Measurements from ENCODE around the gene LMTK2.
"Not testable (repeated sequence)": the region's sequence is repeated elsewhere in the genome, so short reads cannot be mapped to it uniquely, and the experiment has no call there.

LMTK2 gene

GRCh38 chr7:98217623-98218582 is 111.2 kb downstream of the LMTK2 start:
- DNase-seq (ENCODE audit: low read depth in 2 of 2), result no peak

GRCh38 chr7:98219382-98219781 is 112.7 kb downstream of the LMTK2 start:
- DNase-seq (ENCODE audit: low read depth in 2 of 2), result not testable (repeated sequence)

GRCh38 chr7:98221611-98222532 is 115.2 kb downstream of the LMTK2 start:
- DNase-seq (ENCODE audit: low read depth in 2 of 2), result no peak

GRCh38 chr7:98222533-98223195 is 116.0 kb downstream of the LMTK2 start:
- no peak for DNase-seq (ENCODE audit: low read depth in 2 of 2)

- no peak for DNase-seq (ENCODE audit: low read depth in 2 of 2)
Measured at GRCh38 chr7:98223351-98223897, 116.8 kb downstream of the LMTK2 start.

- no peak for DNase-seq (ENCODE audit: low read depth in 2 of 2)
Measured at GRCh38 chr7:98223898-98224700, 117.4 kb downstream of the LMTK2 start.

GRCh38 chr7:98224701-98225181 is 118.1 kb downstream of the LMTK2 start:
- no peak for DNase-seq (ENCODE audit: low read depth in 2 of 2)

- no peak for DNase-seq (ENCODE audit: low read depth in 2 of 2)
Measured at GRCh38 chr7:98225913-98226614, 119.4 kb downstream of the LMTK2 start.

GRCh38 chr7:98227939-98228338 is 121.3 kb downstream of the LMTK2 start:
- no peak for DNase-seq (ENCODE audit: low read depth in 2 of 2)

GRCh38 chr7:98228801-98229200 is 122.1 kb downstream of the LMTK2 start:
- DNase-seq (ENCODE audit: low read depth in 2 of 2), result no peak

GRCh38 chr7:98229441-98229840 is 122.8 kb downstream of the LMTK2 start:
- no peak for DNase-seq (ENCODE audit: low read depth in 2 of 2)

- no peak for DNase-seq (ENCODE audit: low read depth in 2 of 2)
Measured at GRCh38 chr7:98229991-98230745, 123.5 kb downstream of the LMTK2 start.

GRCh38 chr7:98230746-98231471 is 124.2 kb downstream of the LMTK2 start:
- DNase-seq (ENCODE audit: low read depth in 2 of 2), result no peak

- DNase-seq (ENCODE audit: low read depth in 2 of 2), result no peak
Measured at GRCh38 chr7:98231493-98232262, 125.0 kb downstream of the LMTK2 start.

GRCh38 chr7:98232263-98232585 is 125.6 kb downstream of the LMTK2 start:
- DNase-seq (ENCODE audit: low read depth in 2 of 2), result no peak

- DNase-seq (ENCODE audit: low read depth in 2 of 2), result no peak
Measured at GRCh38 chr7:98232799-98233198, 126.1 kb downstream of the LMTK2 start.

GRCh38 chr7:98233219-98234070 is 126.8 kb downstream of the LMTK2 start:
- DNase-seq (ENCODE audit: low read depth in 2 of 2), result no peak
